CD4-positive, alpha-beta T cell treated with Interleukin-2 at 100 ng/mL for 4 hours (primary cell): Measurements from ENCODE around the gene HMGN4.
"Not testable (repeated sequence)": the region's sequence is repeated elsewhere in the genome, so short reads cannot be mapped to it uniquely, and the experiment has no call there.

ENCODE experiments used
- DNase-seq: peaks from one replicate; pipeline ENCODE4 v3.0.0-alpha.2; 2020; ENCODE audit warnings: low spot score

HMGN4 gene

DNA sequence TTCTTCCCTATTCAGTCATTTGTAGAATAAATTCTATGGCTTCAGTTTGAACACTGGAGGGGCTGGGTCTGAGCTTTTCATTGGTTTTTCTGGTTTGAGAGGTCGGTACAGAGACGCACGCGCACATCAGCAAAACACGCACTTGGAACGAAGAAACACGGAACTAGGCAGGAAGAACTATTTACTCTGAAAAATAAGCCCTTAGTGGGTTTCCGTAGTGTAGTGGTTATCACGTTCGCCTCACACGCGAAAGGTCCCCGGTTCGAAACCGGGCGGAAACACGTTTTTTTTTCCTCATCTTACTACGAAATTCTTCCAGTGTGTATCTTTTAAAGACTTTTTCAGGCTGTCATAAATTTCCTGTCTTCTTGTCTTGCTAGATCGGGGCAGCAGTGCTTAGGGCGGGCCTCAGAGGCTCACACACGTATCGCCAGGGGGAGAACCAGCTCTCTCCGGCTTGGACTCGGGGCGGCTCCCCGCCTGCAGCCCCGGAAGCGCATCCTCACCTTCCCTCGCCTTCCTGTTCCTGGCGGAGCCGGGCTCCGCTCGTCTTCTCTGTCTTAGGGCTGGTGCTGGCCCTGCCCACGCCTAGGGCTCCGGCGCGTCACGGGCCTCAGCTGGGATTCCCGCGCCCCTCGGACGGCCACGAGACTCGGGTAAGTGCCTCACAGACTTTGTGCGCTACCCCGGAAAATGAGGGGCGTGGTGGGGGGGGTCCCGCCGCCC is at the start of gene HMGN4:
TSS of gene HMGN4 (plus strand) at position 521 of the 726 bp plus-strand sequence. CDS start 6,841 bp downstream, outside the sequence.
- DNase-seq, result peak; percentile 94

DNA sequence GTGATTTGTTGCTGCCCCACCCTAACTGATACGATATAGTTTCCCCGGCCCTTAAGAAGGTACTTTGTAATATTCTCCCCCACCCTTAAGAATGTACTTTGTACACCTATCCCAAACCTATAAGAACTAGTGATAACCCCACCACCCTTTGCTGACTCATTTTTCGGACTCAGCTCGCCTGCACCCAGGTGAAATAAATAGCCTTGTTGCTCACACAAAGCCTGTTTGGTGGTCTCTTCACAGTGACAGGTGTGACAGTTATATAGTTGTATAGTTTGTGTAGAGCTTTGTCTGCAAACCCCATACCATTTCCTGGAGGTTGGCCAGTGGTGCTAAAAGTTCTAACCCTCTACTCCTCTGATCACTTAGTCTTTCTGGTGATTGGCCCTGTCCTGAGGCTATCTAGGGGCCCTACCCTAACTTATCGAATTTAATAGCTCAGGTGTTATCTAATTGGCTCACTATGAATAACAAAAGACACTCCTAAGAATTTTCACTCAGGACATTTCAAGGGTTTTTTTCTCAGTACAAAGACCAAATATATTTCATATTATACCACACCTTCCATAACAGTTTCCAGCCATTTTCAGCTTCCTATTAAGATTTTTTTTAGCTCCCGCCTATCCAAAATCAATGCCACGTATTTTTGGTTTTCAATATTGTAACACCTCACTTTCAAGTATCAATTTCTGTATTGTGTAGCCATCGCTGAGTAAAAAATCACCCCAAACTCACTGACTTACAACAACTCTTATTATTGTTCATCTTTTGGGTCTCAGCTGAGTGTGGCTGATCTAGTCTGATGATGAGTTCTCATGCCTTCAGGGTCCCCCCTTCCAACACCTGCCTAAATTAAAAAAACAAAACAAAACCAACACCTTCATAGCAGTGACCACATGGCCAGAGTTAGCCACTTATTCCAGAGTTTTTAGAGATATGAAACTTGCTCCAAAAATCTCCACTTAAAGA is 47.9 kb upstream of the HMGN4 start:
- no peak for DNase-seq

- no peak for DNase-seq
Measured at GRCh38 chr6:26491604-26492003, 46.6 kb upstream of the HMGN4 start.

GRCh38 chr6:26493258-26493657 is 44.9 kb upstream of the HMGN4 start:
- DNase-seq, result no peak

GRCh38 chr6:26494117-26494516 is 44.0 kb upstream of the HMGN4 start:
- DNase-seq, result no peak

DNA sequence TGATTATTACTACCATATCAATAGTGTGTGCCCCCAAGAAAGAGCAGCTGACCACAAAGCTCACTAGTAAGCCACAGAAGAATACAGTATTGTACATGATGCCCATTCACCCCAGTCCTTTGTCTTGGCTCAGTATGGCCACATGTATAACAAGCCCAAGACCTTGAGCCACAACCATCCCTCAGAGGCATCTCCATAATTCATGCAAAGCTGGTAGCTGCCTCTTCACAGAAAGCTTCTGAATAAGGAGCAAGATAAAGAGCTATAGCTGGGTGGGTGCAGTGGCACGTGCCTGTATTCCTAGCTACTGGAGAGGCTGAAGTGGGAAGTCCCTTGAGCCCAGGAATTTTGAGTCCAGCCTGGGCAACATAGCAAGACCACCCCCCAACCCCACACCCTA is 42.9 kb upstream of the HMGN4 start:
- no peak for DNase-seq

DNA sequence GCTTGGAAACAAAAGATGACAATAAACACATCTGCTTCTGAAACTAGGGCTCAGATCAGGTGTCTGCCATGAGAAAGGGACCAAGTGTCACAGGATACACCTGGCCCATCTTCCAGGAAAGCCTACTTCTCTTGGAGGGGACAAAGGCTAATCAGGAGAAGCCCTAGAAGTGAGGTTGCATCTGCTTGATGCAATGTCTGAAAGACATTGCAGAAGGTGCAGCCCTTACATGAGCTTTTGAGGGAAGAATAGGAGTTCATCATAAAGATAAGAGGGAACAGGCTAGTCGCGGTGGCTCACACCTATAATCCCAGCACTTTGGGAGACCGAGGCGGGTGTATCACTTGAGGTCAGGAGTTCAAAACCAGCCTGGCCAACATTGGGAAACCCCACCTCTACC is 40.6 kb upstream of the HMGN4 start:
- no peak for DNase-seq

DNA sequence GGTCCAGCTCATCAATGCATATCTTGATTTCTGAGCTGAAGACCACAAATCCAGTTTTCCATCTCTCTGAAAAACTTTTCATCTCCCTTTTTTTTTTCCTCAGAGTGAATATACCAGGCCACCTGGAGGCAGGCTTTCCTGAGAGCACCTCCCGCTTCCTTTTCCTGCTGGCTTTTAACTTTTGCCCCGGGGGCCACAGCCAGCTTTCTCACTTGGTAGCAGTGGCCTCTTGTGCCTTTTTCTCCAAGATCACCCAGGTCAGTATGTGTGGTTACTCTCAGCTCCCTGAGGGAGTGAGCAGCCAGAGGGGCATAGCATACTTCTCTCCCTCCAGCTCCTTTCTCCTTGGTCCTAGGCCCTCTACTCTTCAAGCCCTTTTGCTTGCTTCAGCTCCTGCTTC is 38.1 kb upstream of the HMGN4 start, which contains the start of gene BTN1A1:
TSS of gene BTN1A1 (plus strand) at position 202 of the 400 bp plus-strand sequence. CDS start 984 bp downstream, outside the sequence.
- no peak for DNase-seq

DNA sequence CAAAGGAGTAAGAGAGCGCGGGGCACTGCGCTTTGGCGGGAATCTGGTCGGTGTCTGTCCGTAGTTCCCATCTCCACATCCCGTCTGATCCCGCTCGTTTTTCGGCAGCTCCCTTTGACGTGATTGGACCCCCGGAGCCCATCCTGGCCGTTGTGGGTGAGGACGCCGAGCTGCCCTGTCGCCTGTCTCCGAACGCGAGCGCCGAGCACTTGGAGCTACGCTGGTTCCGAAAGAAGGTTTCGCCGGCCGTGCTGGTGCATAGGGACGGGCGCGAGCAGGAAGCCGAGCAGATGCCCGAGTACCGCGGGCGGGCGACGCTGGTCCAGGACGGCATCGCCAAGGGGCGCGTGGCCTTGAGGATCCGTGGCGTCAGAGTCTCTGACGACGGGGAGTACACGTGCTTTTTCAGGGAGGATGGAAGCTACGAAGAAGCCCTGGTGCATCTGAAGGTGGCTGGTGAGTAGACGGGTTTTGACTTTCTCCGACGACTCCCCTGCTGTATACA is 36.6 kb upstream of the HMGN4 start:
- peak; percentile 19 for DNase-seq

- no peak for DNase-seq
Measured at GRCh38 chr6:26502165-26502564, 36.0 kb upstream of the HMGN4 start.

DNA sequence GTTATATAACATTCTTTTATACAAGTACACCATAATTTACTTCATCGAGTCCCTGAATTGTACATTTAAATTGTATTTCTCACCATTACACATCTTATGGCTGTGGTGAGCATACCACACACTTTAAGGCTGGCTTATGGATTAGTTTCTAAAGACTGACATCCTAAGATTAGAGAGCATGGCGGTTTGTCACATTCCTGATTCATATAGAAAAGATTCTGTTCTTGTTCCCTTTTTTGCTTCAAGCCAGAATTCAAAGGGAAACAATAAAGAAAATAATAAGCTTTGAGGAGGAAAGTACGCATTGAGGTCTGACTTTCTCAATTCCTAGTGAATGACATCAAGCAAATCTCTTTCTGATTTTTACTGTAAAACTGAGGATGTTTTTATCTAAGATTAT is 35.5 kb upstream of the HMGN4 start:
- no peak for DNase-seq

DNA sequence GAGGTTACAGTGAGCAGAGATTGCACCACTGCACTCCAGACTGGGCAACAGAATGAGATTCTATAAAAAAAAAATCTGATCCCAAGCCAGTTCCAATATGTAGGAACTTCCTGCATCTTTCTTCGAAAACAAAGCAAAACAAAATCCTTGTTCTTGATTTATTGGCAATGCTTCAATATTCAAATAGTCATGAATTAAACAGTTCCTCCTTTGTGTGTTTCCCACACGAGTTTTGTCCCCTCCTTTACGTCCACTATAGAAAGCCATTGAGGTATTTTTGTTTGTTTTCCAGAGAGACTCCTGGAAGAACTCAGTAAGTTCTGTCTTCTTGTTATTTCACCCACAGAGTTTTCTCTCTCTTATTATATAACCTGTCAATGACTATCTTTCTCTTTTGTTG is 30.5 kb upstream of the HMGN4 start:
- DNase-seq, result no peak

GRCh38 chr6:26511033-26511432 is 27.1 kb upstream of the HMGN4 start:
- DNase-seq, result not testable (repeated sequence)

- DNase-seq, result no peak
Measured at GRCh38 chr6:26514984-26515383, 23.2 kb upstream of the HMGN4 start.

- no peak for DNase-seq
Measured at GRCh38 chr6:26516481-26517427, 21.4 kb upstream of the HMGN4 start.

DNA sequence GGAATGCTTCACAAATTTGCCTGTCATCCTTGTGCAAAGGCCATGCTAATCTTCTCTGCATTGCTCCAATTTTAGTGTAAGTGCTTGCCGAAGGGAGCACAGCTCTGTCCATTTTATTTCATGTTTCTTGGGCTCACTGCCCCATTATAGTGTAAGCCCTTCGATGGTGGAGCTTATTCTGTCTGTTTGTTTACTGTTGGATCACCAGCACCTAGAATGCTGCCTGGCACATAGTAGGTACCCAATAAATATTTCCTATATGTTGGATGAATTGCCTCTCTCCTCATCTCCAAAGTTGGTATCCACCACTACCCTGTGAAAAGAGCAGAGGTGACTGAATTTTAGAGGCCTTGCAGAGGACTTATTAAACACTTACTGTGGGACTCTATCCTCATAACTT is 18.8 kb upstream of the HMGN4 start:
- no peak for DNase-seq

GRCh38 chr6:26520237-26520849 is 17.8 kb upstream of the HMGN4 start:
- DNase-seq, result no peak

DNA sequence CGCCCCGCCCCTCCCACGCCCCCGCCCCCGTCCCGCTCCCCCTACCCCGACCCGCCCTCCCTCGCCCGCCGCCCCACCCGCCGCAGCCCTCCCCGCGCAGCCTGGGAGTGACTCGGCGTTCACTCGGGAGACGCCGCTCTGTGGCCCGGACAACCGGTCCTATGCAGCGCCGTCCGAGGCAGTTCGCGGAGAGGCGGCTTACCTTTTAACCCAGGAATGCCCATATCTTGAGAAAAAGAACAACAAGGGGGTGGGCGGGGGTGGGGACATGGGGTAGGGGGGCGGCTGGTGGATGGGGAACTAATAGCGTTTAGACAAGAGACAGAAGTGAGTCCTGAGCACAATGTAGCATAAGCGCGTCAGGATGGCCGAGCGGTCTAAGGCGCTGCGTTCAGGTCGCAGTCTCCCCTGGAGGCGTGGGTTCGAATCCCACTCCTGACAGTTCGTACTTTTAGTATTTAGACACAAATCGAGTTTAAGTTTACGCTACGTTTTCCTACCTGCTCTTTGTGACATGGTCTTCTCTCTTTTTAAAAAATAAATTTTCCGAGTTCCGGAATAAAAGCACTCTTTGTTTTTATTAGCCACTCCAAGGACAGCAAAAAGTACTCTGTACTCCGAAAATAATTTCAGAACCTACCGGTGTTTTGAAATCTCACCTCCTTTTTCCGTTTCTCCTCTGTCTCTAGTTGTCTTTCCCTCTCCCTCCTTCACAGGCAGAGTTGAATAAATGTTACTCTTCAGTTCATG is 17.1 kb upstream of the HMGN4 start:
- peak; percentile 87 for DNase-seq

DNA sequence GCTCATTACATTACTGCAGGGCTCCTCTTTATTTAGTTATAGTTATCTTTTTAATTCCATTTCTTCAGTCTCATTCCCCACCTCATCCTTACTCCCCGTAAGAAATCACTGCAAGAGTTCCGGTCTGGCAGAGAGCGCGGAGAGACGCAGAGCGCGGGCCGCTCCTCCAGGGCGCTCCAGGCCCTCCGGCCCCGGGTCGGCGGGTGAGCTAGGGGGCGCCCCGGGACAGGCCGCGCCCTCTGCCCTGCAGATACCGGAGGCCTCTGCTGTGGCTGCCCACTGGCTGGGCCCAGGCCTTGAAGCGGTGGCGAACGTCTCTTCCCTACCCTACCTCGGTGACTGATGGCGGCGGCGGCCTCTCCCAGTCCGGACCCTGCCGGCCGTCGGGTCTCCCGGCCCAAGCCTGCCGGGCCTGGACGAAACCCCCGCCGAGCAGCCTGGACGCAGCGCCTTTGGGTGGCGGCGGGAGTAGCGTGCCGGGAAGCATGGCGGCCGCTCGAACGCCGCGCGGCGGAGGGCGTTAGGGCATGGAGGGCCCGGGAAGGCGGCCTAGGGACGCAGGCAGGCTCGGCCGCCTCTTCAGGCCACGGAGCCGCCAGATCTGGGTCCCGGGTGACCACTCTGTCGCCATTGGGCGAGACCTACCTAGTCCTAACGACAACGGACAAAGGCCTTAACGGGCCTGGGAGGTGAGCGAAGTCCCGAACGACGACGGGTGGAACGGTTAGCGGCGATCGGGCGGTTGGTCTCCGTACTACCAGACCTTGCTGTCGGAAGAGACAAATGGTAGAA is 16.4 kb upstream of the HMGN4 start:
- peak; percentile 71 for DNase-seq
